GM19025 (cell line): ENCODE results near the gene RNASET2.
"Not testable (repeated sequence)": the region's sequence is repeated elsewhere in the genome, so short reads cannot be mapped to it uniquely, and the experiment has no call there.

Experiments
- ATAC-seq: cut with Tn5 transposase; IDR thresholded peaks from one replicate; pipeline ENCODE4 v1.9.1; 2021; ENCODE audit warnings: mild to moderate bottlenecking, low read depth, moderate library complexity; ENCODE audit not compliant: unreplicated experiment

Gene RNASET2

DNA sequence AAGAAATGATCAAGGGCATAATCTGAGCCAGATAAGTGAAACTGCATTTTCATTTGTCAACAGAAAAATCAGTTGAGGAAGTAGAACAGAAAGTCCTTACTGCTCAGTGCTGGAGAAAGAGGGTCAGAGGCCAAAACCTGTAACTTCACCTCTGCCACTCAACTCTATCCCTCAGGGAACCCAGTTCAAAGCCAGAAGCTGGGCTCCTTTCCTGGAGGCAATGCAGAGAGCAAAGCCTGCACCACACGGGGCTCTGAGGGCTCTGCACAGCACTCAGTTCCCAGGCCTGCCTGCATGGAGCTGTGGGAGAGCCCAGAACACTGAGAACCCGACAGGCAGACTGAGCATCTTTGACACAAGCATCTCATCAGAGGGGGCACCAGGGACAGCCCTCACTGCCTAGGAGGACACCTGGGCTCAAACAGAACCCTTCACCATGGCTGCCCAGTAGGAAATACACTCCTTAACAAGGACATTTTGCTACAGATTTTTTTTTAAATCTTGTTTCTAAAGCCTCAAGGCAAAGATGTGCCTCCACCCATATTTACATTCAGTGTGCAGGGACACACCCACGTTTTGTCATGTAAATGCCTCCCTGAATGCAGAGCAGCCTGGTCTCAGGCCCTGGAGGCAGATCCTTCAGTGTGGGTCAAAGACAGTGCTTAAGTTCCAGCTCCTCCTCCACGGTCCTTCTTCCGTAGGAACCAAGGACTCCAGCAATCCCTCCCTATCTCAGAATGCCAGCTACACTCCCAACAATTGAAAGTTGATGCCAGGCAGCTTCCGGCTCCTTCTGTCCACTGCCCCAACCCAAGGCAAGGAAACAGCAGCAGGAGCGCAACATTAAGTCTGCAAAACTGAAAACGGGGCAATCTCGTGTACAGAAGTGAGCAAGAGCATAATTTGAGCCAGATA lies 6.6 kb downstream of the RNASET2 start:
- no peak for ATAC-seq

GRCh38 chr6:166948724-166949123 lies 7.6 kb downstream of the RNASET2 start:
- ATAC-seq, result not testable (repeated sequence)

GRCh38 chr6:166947251-166947650 lies 9.1 kb downstream of the RNASET2 start:
- no peak for ATAC-seq

DNA sequence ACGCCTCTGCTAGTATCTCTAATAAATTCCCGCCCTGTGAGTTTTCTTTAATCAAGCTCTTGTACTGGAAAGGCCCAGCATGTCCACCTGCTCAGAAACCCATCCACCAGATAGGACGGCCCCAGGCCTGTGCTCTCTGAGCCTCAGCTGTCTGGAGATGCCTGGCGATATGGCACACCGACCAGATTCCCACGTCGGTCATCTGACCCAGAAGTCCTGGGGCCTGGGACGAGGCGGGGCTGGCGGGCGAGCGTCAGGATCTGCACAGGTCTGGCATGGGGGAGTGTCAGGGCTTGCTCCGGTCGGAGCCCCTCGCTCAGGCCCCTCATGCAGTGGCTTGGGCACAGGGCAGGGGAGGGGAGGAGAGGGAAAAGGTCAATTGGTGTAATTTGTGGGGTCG lies 10.2 kb downstream of the RNASET2 start:
- ATAC-seq, result no peak

DNA sequence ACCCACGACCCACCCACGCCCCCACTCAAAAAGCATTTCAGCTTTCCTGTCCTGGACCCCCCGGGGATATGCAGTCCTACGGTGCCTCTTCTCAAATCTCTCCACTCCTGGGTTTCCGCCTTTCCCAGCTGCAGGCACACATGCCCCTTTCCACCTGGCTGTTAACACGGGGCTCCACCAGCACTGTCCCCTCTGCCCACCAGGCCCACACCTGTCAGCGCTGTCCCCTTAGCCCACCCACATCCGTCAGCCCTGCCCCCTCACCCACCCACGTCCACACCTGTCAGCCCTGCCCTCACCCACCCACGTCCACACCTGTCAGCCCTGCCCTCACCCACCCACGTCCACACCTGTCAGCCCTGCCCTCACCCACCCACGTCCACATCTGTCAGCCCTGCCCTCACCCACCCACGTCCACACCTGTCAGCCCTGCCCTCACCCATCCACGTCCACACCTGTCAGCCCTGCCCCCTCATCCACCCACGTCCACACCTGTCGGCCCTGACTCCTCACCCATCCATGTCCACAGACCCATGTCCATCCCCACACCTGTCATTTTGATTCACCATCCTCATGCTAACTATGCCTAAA lies 11.6 kb downstream of the RNASET2 start:
- no peak for ATAC-seq

- ATAC-seq, result no peak
Measured at GRCh38 chr6:166942393-166943168, 13.8 kb downstream of the RNASET2 start.

DNA sequence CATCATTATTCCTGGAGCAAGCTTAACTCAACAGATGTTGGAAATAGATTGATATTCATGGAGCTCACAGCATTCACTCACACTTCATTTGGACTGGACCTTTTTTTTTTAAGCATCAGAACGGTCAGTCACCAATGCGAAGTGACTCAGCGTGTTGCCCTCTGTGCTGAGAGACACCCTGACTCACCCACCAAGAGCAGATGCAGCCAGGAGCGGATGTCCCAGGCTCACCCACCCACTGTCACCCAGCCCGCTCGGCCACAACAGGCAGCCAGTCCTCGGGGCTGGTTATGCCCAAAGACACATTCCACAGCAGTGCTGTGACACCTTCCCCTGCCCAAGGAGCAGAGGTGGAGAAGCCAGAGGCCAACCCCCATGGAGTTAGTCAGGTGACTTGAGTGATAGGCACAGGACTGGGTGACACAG lies 15.7 kb downstream of the RNASET2 start:
- no peak for ATAC-seq

DNA sequence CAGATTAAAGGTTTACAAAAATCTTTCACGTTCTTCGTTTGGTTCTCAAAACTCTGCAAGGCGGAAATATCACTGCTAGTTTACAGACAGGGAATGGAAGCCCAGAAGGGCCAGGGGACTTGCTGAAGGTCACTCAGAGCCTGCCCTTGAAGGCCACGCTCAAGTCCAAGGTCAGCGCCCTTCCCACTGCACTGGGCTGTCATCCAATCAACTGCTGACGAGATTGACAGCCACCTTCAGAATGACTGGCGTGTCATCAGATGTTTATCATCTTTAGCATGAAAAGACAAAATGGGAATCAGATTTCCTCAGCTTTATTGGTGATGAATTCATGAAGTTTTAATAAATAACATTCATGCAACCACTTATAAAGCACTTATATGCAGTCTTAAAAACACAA lies 16.5 kb downstream of the RNASET2 start:
- no peak for ATAC-seq

GRCh38 chr6:166939345-166939744 lies 17.0 kb downstream of the RNASET2 start:
- no peak for ATAC-seq

- no peak for ATAC-seq
Measured at GRCh38 chr6:166938704-166939103, 17.6 kb downstream of the RNASET2 start.

- ATAC-seq, result no peak
Measured at GRCh38 chr6:166938150-166938549, 18.2 kb downstream of the RNASET2 start.

DNA sequence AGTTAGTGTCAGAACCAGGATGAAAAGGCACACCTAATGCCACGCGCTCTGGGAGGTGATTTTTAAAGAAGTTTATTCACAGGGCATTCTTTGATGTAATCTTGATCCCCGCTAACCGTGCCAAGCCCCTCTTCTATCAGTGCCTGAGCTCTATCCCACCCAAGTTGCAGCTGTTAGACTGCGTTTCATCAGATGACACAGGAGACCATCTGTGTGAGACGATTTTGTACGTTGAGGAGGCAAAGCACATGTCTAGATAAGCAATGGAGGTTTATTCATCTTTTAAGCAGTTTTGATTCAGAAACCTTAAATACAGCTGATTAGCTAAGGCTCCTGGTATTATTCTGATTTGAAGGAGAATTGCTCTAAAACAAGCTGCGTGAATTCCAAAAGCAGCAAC lies 18.6 kb downstream of the RNASET2 start:
- no peak for ATAC-seq

DNA sequence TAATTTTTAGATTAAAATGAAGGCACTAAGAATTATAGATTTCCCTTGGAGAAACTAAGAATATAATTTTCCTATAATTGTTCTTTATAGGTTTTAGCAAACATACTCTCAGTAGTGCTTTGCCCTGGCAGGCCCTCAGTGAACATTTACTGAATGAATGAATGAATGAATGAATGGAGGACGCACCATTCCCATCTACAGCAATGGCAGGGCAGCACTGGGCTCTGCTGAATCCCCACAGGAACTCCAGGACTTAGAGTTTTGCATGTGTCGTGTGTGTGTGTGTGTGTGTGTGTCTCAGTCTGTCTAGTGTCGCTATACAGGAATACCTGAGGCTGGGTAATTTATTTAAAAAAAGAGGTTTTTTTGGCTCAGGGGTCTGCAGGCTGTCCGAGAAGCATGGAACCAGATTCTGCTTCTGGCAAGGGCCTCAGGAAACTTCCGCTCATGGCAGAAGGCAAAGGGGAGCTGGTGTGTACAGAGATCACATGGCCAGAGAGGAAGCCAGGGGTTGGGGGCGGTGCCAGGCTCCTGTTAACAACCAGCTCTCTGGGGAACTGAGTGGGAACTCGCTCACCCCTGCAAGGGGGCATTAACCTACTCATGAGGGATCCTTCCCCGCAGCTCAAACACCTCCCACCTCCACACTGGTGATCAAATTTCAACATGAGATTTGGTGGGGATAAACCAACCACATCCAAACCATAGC lies 20.1 kb downstream of the RNASET2 start:
- ATAC-seq, result no peak

DNA sequence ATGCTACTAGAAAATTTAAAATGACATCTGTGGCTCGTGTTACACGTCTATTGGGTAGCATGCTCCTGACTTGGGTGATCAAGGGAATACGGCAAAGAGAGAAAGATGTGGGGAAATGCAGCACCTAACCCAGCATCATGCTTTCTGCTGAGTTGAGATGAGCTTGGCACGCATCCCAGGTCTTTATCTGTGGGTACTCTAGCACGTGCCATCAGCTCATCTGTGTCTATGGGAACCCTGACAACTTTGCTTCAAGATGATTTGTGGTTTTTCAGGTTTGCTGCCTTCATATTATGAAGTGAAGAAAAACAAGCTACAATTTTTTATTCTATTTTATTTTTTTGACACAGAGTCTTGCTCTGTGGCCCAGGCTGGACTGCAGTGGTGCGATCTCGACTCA lies 21.0 kb downstream of the RNASET2 start:
- no peak for ATAC-seq

DNA sequence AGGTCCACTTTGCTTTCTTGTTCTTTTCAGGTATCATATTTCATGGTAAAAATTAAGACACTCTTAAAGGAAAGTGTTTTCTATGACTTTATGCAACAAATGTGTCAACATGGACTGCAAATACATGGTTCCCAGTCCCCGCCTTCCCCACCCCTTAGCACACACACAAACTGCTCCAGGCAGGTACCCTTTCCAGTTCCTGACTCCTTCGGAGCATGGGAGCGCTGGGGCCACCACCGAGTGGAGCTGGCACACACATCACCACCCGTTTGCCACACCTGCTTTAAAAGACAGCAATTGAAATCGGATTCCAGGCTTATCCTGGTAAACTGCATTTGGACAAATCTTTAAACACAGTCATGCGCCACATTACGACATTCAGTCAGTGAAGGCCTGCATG lies 22.2 kb downstream of the RNASET2 start:
- no peak for ATAC-seq

- ATAC-seq, result no peak
Measured at GRCh38 chr6:166933396-166933795, 23.0 kb downstream of the RNASET2 start.

DNA sequence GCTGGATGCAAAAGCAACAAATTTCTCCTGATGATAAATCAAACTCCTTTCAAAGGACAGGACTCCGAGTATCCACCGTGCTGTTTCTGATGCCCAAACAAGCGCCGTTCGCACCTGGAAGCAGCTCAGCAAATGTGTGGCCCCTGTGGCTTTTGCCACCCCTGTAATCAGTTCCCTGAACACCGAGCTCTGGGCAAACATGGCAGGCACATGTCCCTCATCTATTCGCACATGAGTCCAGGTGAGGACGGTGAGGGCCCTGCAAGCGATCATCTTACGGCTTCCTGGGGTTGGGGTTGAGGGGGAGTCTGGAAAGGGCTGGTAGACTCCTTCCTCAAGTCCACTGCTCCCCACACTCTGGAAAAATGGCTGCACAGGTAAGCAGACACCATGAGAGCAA lies 23.7 kb downstream of the RNASET2 start:
- no peak for ATAC-seq

DNA sequence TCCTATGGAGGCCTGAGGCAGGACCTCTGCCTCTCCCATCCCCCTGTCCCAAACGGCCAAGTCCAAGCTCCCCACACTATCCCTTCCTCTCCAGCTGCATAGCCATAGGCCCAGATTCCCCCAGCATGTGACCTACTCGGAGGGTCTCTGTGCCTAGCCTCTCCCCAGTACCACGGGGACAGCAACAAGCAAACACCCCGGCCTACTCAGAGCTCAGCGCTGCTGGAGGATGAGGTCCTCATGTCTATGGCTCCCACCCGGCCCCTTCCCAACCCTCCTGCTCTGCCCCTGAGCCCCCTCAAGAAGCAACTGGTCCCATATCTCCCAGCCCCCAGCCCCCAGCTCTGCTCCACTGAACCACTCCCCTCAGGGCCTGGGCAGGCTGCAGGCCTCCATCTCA lies 24.2 kb downstream of the RNASET2 start:
- ATAC-seq, result no peak

- ATAC-seq, result no peak
Measured at GRCh38 chr6:166931426-166931970, 24.9 kb downstream of the RNASET2 start.

- no peak for ATAC-seq
Measured at GRCh38 chr6:166930354-166930891, 25.9 kb downstream of the RNASET2 start.
